ENCODE data around the gene MYOZ3. TPM values are rescaled to one million over a fixed set of nuclear protein-coding genes. Genes with fewer than 3 reads are reported as not detected.

MYOZ3 gene
- total and polyA plus RNA-seq, 7 donors: 3.0 to 110 (median 29.7) TPM

- intact Hi-C loops (cut with DNase I): loop anchor here (5.0 to 10.0 kb wide), 2 partner anchors 65 to 197 kb away; no protein-coding TSS in a partner anchor
- ATAC-seq (no peak), DNase-seq (no peak)
- Histone ChIP-seq H3K27me3 (ENCODE audit: insufficient read depth in 3 of 3, low read length in 2 of 3) (no peaks in the 10 kb centered on the region), H3K36me3 (ENCODE audit: insufficient read depth in 1 of 2, low read depth in 1 of 2) (peaks cover 0 to 30% of the 10 kb centered on the region in 2 donors), H3K4me3 (no peak overlapping the region), H3K9me3 (no peaks in the 10 kb centered on the region), H3K4me1 (peaks cover 77% of the 10 kb centered on the region), H3K27ac (peak overlapping the region; percentile 89)
- 50 to 69% (median 59%) methylated on average over 13 of the region's 13 CpGs for WGBS, 3 donors
- no peak for TF ChIP-seq CTCF (IDR thresholded peaks at IDR 0.05)
These were observed 9.0 kb upstream of the MYOZ3 start for GRCh38 chr5:150651924-150652671.

- intact Hi-C loops (cut with DNase I): loop anchor here (5.0 to 10.0 kb wide), 2 partner anchors 66 to 198 kb away; no protein-coding TSS in a partner anchor
- no peak for ATAC-seq
- Histone ChIP-seq H3K36me3 (ENCODE audit: insufficient read depth in 1 of 2, low read depth in 1 of 2) (peaks cover 0 to 27% of the 10 kb centered on the region in 2 donors), H3K27me3 (ENCODE audit: insufficient read depth in 3 of 3, low read length in 2 of 3) (no peaks in the 10 kb centered on the region), H3K4me3 (no peak overlapping the region), H3K4me1 (peaks cover 72% of the 10 kb centered on the region), H3K9me3 (no peaks in the 10 kb centered on the region), H3K27ac (peak overlapping the region; percentile 65)
- peak; percentile 6 for TF ChIP-seq CTCF (IDR thresholded peaks at IDR 0.05)
- no peak for DNase-seq
- WGBS, 3 donors: 42 to 57% (median 47%) methylated on average over 5 of the region's 5 CpGs
These were observed 7.8 kb upstream of the MYOZ3 start for GRCh38 chr5:150653145-150653761.

GRCh38 chr5:150653762-150654556 lies 7.1 kb upstream of the MYOZ3 start:
- no peaks in the 10 kb centered on the region for H3K9me3 ChIP-seq
- TF ChIP-seq CTCF (IDR thresholded peaks at IDR 0.05): no peak
- no peak overlapping the region for H3K4me3 ChIP-seq
- H3K27ac ChIP-seq: peak overlapping the region; percentile 65
- no peaks in the 10 kb centered on the region for H3K27me3 ChIP-seq (ENCODE audit: insufficient read depth in 3 of 3, low read length in 2 of 3)
- peaks cover 72% of the 10 kb centered on the region for H3K4me1 ChIP-seq
- DNase-seq: no peak
- peaks cover 0 to 20% of the 10 kb centered on the region in 2 donors for H3K36me3 ChIP-seq (ENCODE audit: insufficient read depth in 1 of 2, low read depth in 1 of 2)
- 54 to 63% (median 56%) methylated on average over 2 of the region's 2 CpGs for WGBS, 3 donors
- intact Hi-C loops (cut with DNase I): loop anchor here (5.0 to 10.0 kb wide), 2 partner anchors 67 to 199 kb away; no protein-coding TSS in a partner anchor
- ATAC-seq: no peak

- DNase-seq (no peak), ATAC-seq (no peak)
- no peaks in the 10 kb centered on the region for H3K9me3 ChIP-seq
- peak overlapping the region; percentile 95 for H3K27ac ChIP-seq
- no peak for TF ChIP-seq CTCF (IDR thresholded peaks at IDR 0.05)
- peaks cover 0 to 8% of the 10 kb centered on the region in 2 donors for H3K36me3 ChIP-seq (ENCODE audit: insufficient read depth in 1 of 2, low read depth in 1 of 2)
- intact Hi-C loops (cut with DNase I): loop anchor here (5.0 to 10.0 kb wide), 2 partner anchors 93 to 200 kb away; no protein-coding TSS in a partner anchor
- no peaks in the 10 kb centered on the region for H3K27me3 ChIP-seq (ENCODE audit: insufficient read depth in 3 of 3, low read length in 2 of 3)
- no peak overlapping the region for H3K4me3 ChIP-seq
- H3K4me1 ChIP-seq: peaks cover 74% of the 10 kb centered on the region
- WGBS, 3 donors: 73 to 88% (median 85%) methylated on average over 3 of the region's 3 CpGs
These were observed 5.8 kb upstream of the MYOZ3 start for GRCh38 chr5:150655221-150655620.
